H4 (cell line): ENCODE data around the gene NDRG2. TPM values are rescaled to one million over a fixed set of nuclear protein-coding genes. Genes with fewer than 3 reads are reported as not detected.

ENCODE experiments used
- DNase-seq: peaks from one replicate; pipeline ENCODE4 v3.0.0-alpha.2; 2015; ENCODE audit warnings: low spot score
- total RNA-seq: library from RNA; depleted of rRNA; stranded (reverse); fragments of >200 nt; shearing (Covaris generic); gene quantifications from 2 replicates; pipeline ENCODE4 v1.2.3, GENCODE V29; 2014; rRNA removed

NDRG2 gene
- total RNA-seq, 1 experiment from 2014 or later: 8.5 TPM

GRCh38 chr14:20970983-20971704, 53.7 kb downstream of the NDRG2 start:
- peak; percentile 87 for DNase-seq

DNA sequence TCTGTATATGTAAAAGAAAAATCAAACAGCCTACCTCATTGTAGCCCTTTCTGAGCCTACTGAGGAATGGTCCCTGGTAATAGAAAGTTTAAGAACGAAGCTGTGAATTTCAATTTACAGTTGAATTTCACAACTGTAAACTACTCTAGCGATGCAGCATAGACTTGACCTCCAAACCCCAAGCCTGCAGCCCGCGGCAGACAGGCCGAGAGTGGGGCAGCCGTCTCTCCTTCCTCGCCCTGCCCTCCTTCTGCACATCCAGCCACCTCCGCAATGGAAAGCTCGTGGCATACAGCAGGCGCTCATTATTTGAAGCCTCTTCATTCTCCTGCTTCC, 54.2 kb downstream of the NDRG2 start:
- DNase-seq: no peak

- no peak for DNase-seq
These were observed 55.5 kb downstream of the NDRG2 start for GRCh38 chr14:20969336-20969735.

Other genes with a start within 250 kb of the NDRG2 start
- gene RNASE6, start 243.8 kb downstream of the NDRG2 start, total RNA-seq: not detected in 2 replicates
- gene RNASE1, start 222.2 kb downstream of the NDRG2 start, total RNA-seq: 2.1 and 9.4 TPM in 2 replicates
- gene RNASE3, start 133.7 kb downstream of the NDRG2 start, total RNA-seq: not detected in 2 replicates
- gene RNASE2, start 69.6 kb downstream of the NDRG2 start, total RNA-seq: not detected in 2 replicates
- gene METTL17, start 35.1 kb downstream of the NDRG2 start, total RNA-seq: 60.2 and 64.0 TPM in 2 replicates
- not detected in 2 replicates for gene SLC39A2, start 25.8 kb downstream of the NDRG2 start, total RNA-seq
- gene TPPP2, start 5.2 kb upstream of the NDRG2 start, total RNA-seq: not detected in 2 replicates
- gene RNASE13, start 9.7 kb upstream of the NDRG2 start, total RNA-seq: not detected in 2 replicates
- not detected in 2 replicates for gene RNASE7, start 17.3 kb upstream of the NDRG2 start, total RNA-seq
- gene RNASE8, start 32.8 kb upstream of the NDRG2 start, total RNA-seq: not detected in 2 replicates
- gene ARHGEF40, start 45.2 kb upstream of the NDRG2 start, total RNA-seq: 11.2 and 15.4 TPM in 2 replicates
- gene ZNF219, start 73.6 kb upstream of the NDRG2 start, total RNA-seq: 7.3 and 11.3 TPM in 2 replicates
- 0.47 and 0.68 TPM in 2 replicates for gene TMEM253, start 76.0 kb upstream of the NDRG2 start, total RNA-seq
- gene OR5AU1, start 131.0 kb upstream of the NDRG2 start, total RNA-seq: not detected in 2 replicates
- gene HNRNPC, start 244.4 kb upstream of the NDRG2 start, total RNA-seq: 1,295 and 1,559 TPM in 2 replicates